HG03045 (cell line): ENCODE data around the gene HMGN4.
"Not testable (repeated sequence)": the region's sequence is repeated elsewhere in the genome, so short reads cannot be mapped to it uniquely, and the experiment has no call there.

ENCODE experiments used
- ATAC-seq: cut with Tn5 transposase; IDR thresholded peaks from one replicate; pipeline ENCODE4 v1.9.1; 2021; ENCODE audit warnings: mild to moderate bottlenecking, moderate library complexity; ENCODE audit not compliant: unreplicated experiment

Gene HMGN4

GRCh38 chr6:26537846-26538571 is at the start of gene HMGN4:
Gene HMGN4 (plus strand): TSS chr6:26538366. CDS start chr6:26545207, 6,841 bp downstream.
- peak; percentile 61 for ATAC-seq

- ATAC-seq = no peak
These were observed 47.9 kb upstream of the HMGN4 start for GRCh38 chr6:26489996-26490964.

DNA sequence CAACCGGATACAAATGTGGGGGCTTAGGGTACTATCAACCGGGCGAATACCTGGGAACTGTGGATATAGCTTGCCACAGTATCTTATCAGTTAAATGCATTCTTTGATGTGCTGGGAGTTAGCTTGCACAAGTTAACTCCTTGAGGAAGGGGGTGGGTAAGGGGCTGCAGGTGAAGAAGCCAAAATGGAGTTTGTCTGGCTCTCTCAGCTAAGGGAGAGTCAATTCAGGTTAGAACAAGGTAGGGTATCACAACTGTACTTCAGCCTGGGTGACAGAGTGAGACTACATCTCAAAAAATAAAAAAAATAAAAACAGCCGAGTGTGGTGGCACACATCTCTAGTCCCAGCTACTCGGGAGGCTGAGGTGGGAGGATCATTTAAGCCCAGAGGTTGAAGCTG is 46.6 kb upstream of the HMGN4 start:
- no peak for ATAC-seq

DNA sequence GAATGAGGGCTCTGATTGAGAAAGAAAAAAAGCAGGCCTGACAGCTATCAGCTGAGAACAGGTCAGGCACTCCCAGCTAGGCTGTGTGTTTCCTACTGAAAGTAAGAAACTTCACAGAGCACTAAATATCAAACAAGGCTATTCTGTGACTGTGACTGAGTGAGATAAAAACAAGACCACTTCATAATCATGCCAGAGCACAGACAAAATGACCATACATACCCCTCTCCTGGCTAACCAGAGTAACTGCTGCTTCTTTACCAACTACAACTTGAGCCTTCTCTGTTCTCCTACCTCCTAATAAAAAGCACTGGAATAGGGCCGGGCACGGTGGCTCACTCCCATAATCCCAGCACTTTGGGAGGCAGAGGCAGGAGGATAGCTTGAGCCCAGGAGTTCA is 44.9 kb upstream of the HMGN4 start:
- ATAC-seq = no peak

GRCh38 chr6:26494117-26494516 is 44.0 kb upstream of the HMGN4 start:
- no peak for ATAC-seq

GRCh38 chr6:26495281-26495680 is 42.9 kb upstream of the HMGN4 start:
- no peak for ATAC-seq

DNA sequence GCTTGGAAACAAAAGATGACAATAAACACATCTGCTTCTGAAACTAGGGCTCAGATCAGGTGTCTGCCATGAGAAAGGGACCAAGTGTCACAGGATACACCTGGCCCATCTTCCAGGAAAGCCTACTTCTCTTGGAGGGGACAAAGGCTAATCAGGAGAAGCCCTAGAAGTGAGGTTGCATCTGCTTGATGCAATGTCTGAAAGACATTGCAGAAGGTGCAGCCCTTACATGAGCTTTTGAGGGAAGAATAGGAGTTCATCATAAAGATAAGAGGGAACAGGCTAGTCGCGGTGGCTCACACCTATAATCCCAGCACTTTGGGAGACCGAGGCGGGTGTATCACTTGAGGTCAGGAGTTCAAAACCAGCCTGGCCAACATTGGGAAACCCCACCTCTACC is 40.6 kb upstream of the HMGN4 start:
- no peak for ATAC-seq

DNA sequence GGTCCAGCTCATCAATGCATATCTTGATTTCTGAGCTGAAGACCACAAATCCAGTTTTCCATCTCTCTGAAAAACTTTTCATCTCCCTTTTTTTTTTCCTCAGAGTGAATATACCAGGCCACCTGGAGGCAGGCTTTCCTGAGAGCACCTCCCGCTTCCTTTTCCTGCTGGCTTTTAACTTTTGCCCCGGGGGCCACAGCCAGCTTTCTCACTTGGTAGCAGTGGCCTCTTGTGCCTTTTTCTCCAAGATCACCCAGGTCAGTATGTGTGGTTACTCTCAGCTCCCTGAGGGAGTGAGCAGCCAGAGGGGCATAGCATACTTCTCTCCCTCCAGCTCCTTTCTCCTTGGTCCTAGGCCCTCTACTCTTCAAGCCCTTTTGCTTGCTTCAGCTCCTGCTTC is 38.1 kb upstream of the HMGN4 start, which contains the start of gene BTN1A1:
Gene BTN1A1 (plus strand): TSS at position 202 of the 400 bp plus-strand sequence. CDS start 984 bp downstream, outside the sequence.
- no peak for ATAC-seq

DNA sequence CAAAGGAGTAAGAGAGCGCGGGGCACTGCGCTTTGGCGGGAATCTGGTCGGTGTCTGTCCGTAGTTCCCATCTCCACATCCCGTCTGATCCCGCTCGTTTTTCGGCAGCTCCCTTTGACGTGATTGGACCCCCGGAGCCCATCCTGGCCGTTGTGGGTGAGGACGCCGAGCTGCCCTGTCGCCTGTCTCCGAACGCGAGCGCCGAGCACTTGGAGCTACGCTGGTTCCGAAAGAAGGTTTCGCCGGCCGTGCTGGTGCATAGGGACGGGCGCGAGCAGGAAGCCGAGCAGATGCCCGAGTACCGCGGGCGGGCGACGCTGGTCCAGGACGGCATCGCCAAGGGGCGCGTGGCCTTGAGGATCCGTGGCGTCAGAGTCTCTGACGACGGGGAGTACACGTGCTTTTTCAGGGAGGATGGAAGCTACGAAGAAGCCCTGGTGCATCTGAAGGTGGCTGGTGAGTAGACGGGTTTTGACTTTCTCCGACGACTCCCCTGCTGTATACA is 36.6 kb upstream of the HMGN4 start:
- ATAC-seq = no peak

- ATAC-seq = no peak
These were observed 36.0 kb upstream of the HMGN4 start for GRCh38 chr6:26502165-26502564.

GRCh38 chr6:26502626-26503025 is 35.5 kb upstream of the HMGN4 start:
- ATAC-seq = no peak

DNA sequence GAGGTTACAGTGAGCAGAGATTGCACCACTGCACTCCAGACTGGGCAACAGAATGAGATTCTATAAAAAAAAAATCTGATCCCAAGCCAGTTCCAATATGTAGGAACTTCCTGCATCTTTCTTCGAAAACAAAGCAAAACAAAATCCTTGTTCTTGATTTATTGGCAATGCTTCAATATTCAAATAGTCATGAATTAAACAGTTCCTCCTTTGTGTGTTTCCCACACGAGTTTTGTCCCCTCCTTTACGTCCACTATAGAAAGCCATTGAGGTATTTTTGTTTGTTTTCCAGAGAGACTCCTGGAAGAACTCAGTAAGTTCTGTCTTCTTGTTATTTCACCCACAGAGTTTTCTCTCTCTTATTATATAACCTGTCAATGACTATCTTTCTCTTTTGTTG is 30.5 kb upstream of the HMGN4 start:
- ATAC-seq = no peak

DNA sequence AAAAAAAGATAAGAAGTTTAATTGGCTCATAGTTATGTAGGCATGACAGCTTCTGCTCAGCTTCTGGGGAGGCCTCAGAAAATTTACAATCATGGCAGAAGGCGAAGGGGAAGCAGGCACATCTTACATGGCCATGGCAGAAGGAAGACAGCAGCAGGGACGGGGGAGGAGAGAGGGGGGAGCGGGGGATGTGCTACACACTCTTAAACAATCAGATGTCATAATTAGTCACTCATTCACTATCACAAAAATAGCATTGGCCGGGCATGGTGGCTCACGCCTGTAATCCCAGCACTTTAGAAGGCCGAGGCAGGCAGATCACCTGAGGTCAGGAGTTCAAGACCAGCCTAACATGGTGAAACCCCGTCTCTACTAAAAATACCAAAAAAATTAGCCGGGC is 27.1 kb upstream of the HMGN4 start:
- ATAC-seq = not testable (repeated sequence)

GRCh38 chr6:26514984-26515383 is 23.2 kb upstream of the HMGN4 start:
- ATAC-seq = no peak

DNA sequence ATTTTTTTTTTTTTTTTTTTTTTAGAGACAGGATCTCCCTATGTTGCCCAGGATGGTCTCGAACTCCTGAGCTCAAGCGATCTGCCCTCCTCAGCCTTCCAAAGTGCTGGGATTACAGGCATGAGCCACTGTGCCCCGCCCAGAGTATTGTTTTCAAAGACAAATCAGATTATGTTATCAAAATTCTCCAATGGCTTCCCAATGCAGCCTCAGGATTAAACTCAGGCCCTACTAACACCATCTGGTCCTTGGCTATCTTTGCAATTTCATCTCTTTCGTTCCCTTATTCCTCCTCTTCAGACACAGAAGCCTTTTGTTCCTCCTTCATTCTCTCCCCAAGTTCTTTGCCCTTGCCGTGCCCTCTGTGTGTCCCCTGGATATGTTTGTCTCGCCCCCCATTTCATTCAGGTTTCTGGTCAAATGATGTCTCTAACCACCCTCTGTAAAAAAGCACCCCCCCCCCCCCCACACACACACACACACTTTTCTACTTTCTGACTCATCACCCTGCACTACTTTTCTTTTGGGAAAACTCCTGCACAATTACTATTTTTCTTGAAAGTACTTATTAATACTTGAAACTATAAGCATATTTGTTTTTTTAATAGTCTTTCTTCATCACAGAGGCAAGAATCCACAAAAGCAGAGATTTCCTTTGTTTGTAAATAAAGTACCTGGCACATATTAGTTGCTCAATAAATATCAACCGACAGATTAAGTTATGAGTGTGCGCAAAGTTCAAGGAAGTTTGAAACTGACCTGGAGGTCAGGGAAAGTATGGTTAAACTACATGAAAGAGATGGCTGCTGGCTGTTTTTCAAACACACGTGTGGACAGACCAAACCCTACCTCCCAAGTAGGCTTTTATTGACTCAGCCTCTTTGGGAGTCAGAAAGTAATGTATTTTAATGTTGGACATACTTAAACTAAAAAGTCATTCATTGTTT is 21.4 kb upstream of the HMGN4 start:
- no peak for ATAC-seq

DNA sequence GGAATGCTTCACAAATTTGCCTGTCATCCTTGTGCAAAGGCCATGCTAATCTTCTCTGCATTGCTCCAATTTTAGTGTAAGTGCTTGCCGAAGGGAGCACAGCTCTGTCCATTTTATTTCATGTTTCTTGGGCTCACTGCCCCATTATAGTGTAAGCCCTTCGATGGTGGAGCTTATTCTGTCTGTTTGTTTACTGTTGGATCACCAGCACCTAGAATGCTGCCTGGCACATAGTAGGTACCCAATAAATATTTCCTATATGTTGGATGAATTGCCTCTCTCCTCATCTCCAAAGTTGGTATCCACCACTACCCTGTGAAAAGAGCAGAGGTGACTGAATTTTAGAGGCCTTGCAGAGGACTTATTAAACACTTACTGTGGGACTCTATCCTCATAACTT is 18.8 kb upstream of the HMGN4 start:
- ATAC-seq = no peak

DNA sequence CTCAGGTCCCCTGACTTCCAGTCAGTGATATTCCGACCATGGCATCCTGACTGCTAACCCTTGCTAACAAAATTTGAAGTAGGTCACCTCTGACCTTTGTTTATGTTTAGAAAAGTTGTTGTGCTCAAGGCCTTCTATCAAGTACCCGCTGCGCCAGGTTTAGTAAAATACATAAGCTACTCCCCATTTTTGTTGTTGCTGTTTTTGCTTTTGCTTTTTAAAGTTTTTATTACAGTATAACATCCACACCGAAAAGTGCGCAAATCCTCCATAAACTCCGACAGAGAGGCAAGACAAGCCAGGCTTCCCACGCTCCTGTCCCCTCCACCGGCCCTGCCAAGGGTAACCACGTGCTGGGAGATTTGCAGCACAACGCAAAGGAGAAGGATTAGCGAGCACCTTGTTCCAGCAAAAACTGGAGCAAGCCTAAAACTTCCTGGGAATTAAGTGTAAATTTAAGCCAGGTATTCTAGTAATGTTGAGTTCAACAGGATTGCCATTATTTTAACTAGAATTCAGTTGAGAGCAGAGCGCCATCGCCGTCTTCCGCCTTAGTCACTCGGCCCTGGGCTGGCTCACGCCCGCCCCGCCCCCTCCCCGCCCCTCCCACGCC is 17.8 kb upstream of the HMGN4 start:
- ATAC-seq = peak; percentile 30

GRCh38 chr6:26520850-26521599 is 17.1 kb upstream of the HMGN4 start:
- peak; percentile 48 for ATAC-seq

- peak; percentile 84 for ATAC-seq
These were observed 16.4 kb upstream of the HMGN4 start for GRCh38 chr6:26521600-26522391.
